ENCODE data around the gene NXNL1.

The NXNL1 gene

DNA sequence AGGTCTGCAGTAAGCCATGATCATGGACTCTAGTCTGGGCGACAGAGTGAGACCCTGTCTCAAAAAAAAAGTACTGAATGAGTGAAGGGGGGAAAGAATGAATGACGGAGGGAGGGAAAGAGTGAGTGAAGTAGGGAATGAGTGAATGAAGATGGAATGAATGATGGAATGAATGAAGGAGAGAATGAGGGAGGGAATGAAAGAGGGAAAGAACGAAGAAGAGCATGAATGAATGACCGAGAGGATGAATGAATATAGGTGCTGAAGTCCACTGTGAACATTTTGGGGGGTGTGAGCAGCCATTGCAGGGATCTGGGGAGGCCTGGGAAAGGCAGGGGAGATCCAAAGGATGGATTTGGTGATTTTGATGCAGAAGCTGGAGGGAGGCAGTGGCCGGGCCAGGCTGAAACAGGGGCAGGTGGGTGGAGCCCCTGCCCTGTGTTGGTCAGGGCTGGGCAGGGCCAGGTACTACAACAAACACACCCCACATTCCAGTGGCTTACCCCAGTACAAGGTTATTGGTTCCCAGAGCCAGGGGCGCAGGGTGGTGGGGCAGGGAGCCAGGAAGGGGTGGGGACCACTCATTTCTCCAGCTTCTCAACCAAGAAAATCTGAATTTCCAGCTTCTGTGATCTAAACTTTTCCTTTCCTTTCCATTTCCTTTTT, 23.9 kb upstream of the NXNL1 start:
- TF ChIP-seq, protein P1, sequence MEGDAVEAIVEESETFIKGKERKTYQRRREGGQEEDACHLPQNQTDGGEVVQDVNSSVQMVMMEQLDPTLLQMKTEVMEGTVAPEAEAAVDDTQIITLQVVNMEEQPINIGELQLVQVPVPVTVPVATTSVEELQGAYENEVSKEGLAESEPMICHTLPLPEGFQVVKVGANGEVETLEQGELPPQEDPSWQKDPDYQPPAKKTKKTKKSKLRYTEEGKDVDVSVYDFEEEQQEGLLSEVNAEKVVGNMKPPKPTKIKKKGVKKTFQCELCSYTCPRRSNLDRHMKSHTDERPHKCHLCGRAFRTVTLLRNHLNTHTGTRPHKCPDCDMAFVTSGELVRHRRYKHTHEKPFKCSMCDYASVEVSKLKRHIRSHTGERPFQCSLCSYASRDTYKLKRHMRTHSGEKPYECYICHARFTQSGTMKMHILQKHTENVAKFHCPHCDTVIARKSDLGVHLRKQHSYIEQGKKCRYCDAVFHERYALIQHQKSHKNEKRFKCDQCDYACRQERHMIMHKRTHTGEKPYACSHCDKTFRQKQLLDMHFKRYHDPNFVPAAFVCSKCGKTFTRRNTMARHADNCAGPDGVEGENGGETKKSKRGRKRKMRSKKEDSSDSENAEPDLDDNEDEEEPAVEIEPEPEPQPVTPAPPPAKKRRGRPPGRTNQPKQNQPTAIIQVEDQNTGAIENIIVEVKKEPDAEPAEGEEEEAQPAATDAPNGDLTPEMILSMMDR (IDR thresholded peaks at IDR 0.05; ENCODE audit: low read depth, low read length, poor library complexity, severe bottlenecking), result no peak
- TF ChIP-seq EZH2phosphoT487 (IDR thresholded peaks at IDR 0.05; ENCODE audit: borderline replicate concordance, low read length), result no peak

DNA sequence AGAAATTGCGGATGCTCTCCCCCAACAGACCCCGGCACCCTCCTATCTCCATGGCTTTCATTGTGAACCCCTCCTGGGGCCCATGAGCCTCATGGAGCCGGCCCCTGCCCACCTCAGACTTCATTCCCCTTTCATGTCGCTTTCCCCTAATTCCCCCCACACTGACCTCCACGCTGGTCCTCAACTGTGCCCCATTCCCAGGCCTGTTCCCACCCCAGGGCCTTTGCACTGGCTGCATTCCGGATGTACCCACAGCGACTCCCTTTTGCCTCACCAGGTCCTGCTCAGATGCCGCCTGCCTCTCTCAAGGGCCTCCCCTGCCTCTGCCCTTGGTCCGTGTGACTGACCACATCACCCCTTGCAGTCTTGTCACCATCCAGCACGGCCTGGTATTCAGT, 22.9 kb upstream of the NXNL1 start:
- H3K27ac ChIP-seq (ENCODE audit: low read depth, low read length), result no peak overlapping the region
- H3K4me2 ChIP-seq (ENCODE audit: low read length), result no peak overlapping the region
- H3F3A ChIP-seq (ENCODE audit: control insufficient read depth, insufficient read depth), result no peaks in the 10 kb centered on the region
- H4K20me1 ChIP-seq (ENCODE audit: control insufficient read depth, insufficient read depth, low read depth, low read length), result no peaks in the 10 kb centered on the region
- H3K4me1 ChIP-seq (ENCODE audit: control insufficient read depth, low read length), result peaks cover 13% of the 10 kb centered on the region
- no peaks in the 10 kb centered on the region for H3K27me3 ChIP-seq (ENCODE audit: control insufficient read depth, low read length)
- TF ChIP-seq, protein P1 (IDR thresholded peaks at IDR 0.05; ENCODE audit: low read depth, low read length, poor library complexity, severe bottlenecking), result no peak
- no peak for TF ChIP-seq EZH2phosphoT487 (IDR thresholded peaks at IDR 0.05; ENCODE audit: borderline replicate concordance, low read length)
- no peaks in the 10 kb centered on the region for H3K36me3 ChIP-seq (ENCODE audit: control insufficient read depth, low read length)
- H3K9me2 ChIP-seq (replicated peaks; ENCODE audit: control insufficient read depth, low read length), result no peaks in the 10 kb centered on the region
- H3K79me2 ChIP-seq (ENCODE audit: control insufficient read depth, low read length), result no peaks in the 10 kb centered on the region
- no peaks in the 10 kb centered on the region for H3K9me3 ChIP-seq (ENCODE audit: control insufficient read depth, insufficient read depth, low read length)
- H3K4me3 ChIP-seq (ENCODE audit: low read length), result no peak overlapping the region

More for the DNA sequence above, 23.9 kb upstream of the NXNL1 start:
- Histone ChIP-seq H3K27me3 (ENCODE audit: control insufficient read depth, low read length) (no peaks in the 10 kb centered on the region), H3K4me2 (ENCODE audit: low read length) (no peak overlapping the region), H3F3A (ENCODE audit: control insufficient read depth, insufficient read depth) (no peaks in the 10 kb centered on the region), H3K27ac (ENCODE audit: low read depth, low read length) (no peak overlapping the region), H3K9me2 (replicated peaks; ENCODE audit: control insufficient read depth, low read length) (no peaks in the 10 kb centered on the region), H3K4me3 (ENCODE audit: low read length) (no peak overlapping the region), H4K20me1 (ENCODE audit: control insufficient read depth, insufficient read depth, low read depth, low read length) (no peaks in the 10 kb centered on the region), H3K79me2 (ENCODE audit: control insufficient read depth, low read length) (no peaks in the 10 kb centered on the region), H3K4me1 (ENCODE audit: control insufficient read depth, low read length) (peaks cover 21% of the 10 kb centered on the region), H3K36me3 (ENCODE audit: control insufficient read depth, low read length) (no peaks in the 10 kb centered on the region), H3K9me3 (ENCODE audit: control insufficient read depth, insufficient read depth, low read length) (no peaks in the 10 kb centered on the region)

GRCh38 chr19:17482877-17483604, 22.3 kb upstream of the NXNL1 start:
- Histone ChIP-seq H3K27me3 (ENCODE audit: control insufficient read depth, low read length) (no peaks in the 10 kb centered on the region), H3K9me3 (ENCODE audit: control insufficient read depth, insufficient read depth, low read length) (no peaks in the 10 kb centered on the region), H3K36me3 (ENCODE audit: control insufficient read depth, low read length) (no peaks in the 10 kb centered on the region), H3F3A (ENCODE audit: control insufficient read depth, insufficient read depth) (no peaks in the 10 kb centered on the region), H3K9me2 (replicated peaks; ENCODE audit: control insufficient read depth, low read length) (no peaks in the 10 kb centered on the region), H3K27ac (ENCODE audit: low read depth, low read length) (no peak overlapping the region), H3K79me2 (ENCODE audit: control insufficient read depth, low read length) (no peaks in the 10 kb centered on the region), H3K4me3 (ENCODE audit: low read length) (no peak overlapping the region), H3K4me2 (ENCODE audit: low read length) (no peak overlapping the region), H3K4me1 (ENCODE audit: control insufficient read depth, low read length) (peaks cover 7% of the 10 kb centered on the region), H4K20me1 (ENCODE audit: control insufficient read depth, insufficient read depth, low read depth, low read length) (no peaks in the 10 kb centered on the region)
- TF ChIP-seq EZH2phosphoT487 (IDR thresholded peaks at IDR 0.05; ENCODE audit: borderline replicate concordance, low read length), result no peak
- TF ChIP-seq, protein P1 (IDR thresholded peaks at IDR 0.05; ENCODE audit: low read depth, low read length, poor library complexity, severe bottlenecking), result no peak

Data from DOHH2 (cell line).